NCI-H146 (cell line): ENCODE data around the gene U2AF2.

ENCODE experiments used
- DNase-seq: peaks from one replicate; lab custom pipeline; 2025; lab: John Stamatoyannopoulos, UW

Gene U2AF2

DNA sequence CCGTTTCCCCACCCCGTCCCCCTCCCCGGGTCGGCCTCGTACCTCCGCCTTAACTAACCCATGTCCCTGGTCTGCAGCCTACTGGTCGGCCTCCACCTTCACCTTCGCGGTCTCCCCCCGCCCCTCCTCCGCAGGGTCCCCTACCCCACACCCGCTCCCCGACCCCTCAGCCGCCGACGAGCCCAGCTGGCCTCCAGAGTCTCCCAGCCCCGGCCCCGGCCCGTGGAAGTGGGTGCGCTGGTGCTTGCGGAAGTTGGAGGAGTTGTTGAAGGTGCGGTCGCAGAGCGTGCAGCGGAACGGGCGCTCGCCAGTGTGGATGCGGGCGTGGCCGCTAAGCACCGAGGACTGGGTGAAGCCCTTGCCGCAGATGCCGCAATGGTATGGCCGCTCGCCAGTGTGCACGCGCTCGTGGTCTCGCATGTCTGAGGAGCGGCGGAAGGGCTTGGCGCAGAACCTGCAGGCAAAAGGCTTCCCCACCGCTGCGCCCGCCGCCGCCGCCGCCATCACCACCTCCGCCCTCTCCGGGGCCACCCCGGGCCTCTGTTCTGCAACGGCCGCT lies 33.1 kb upstream of the U2AF2 start:
- DNase-seq: no peak

DNA sequence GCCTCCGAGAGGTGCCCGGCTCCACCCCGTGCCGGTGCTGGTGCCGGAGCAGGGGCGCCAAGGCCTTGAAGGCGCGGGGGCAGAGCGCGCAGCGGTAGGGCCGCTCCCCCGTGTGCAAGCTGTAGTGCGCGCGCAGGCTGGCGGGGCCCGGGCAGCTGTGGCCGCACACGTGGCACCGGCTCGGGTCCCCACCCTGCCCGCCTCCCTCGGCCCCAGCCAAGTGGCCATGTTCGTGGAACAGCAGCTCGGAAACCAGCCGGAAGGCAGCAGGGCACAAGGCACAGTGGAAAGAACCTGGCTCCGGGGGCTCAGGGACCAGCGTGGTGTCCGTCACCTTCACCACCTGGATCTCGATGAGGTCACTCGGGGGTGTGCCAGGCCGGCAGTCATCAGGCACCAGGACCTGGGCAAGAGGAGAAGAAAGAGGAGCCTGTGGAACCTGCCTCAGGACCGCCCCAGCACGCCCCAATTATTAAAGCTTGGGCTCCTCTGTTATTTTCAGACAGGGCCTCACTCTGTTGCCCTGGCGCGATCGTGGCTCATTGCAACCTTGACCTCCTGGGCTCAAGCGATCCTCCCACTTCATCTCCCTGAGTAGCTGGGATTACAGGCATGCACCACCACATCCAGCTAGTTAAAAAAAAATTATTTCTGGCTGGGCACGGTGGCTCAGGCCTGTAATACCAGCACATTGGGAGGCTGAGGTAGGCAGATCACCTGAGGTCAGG lies 32.4 kb upstream of the U2AF2 start:
- no peak for DNase-seq

DNA sequence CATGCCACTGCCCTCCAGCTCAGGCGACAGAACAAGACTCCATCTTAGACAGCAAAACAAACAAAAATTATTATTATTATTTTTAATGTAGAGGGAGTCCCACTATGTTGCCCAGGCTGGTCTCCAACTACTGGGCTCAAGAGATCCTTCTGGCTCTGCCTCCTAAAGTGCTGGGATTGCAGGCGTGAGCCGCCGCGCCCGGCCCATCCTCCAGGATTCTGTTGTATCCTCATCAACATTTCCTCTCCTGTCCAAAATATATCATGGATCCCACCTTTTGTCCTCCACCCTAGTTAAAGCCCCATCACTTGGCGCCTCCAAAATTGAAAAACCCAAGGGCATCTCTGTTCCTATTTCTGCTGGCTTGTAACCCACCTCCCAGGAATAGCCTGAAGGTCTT lies 31.7 kb upstream of the U2AF2 start:
- DNase-seq: no peak

DNA sequence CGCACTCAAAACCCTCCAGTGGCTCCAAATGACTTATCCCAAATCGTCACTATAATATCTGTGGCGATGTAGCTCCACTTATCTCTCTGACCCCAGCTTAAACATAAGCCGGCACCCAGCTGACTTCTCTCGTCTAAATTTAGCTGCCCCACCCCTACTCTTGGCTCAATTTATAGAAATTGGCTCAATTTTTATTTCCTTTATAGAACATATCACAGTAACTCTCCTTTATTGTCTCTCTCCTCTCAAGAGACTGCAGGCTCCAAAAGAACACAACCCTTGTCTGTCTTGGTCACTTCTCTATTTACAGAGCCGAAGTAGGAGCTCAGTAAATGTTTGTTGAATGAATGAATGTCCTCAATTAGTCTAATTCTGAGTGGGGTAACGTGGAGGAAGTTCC lies 31.3 kb upstream of the U2AF2 start:
- no peak for DNase-seq

DNA sequence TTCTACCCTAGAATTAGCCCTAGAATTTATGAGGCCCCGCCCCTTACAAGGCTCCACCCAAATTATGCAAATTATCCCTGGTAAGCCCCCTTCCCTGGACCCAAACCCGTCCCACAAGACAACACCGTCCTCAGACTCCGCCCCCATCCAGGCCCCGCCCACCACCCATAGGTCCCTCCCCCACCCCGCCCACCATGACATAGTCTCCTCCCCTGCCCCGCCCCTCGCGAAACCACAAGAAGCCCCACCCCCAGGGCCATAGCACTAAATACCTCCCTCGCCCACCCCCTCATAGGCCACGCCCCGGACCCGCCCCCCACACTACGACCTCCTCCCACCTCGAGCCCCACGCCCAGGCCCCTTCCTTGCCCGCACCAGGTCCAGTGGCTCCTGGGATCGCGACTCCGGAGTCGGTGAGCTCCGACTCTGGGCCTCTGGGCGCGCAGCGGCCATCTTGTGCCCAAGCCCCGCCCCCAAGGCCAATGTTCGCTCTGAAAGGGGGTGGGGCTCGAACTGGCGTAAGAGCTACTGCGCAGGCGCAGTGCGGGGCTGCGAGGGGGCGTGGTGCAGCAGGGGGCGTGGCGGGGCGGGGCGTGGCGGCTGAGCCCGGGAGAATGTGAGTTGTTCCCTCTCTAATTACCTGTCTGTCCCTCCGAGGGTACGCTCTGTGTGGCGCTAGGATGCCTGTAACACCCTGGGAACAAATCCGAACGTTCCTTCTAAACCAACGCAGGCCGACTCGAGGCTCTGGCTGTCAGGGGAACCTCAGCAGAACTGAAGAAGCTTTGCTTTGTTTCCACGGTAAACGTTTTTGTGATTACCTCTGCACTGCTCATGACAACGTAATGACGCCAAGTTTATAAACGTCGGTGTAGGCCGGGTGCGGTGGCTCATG lies 30.5 kb upstream of the U2AF2 start, which contains the start of gene ZNF784:
TSS of gene ZNF784 (minus strand) at position 458 of the 895 bp plus-strand sequence. CDS start at position 453, 5 bp downstream.
- peak; percentile 97 for DNase-seq

DNA sequence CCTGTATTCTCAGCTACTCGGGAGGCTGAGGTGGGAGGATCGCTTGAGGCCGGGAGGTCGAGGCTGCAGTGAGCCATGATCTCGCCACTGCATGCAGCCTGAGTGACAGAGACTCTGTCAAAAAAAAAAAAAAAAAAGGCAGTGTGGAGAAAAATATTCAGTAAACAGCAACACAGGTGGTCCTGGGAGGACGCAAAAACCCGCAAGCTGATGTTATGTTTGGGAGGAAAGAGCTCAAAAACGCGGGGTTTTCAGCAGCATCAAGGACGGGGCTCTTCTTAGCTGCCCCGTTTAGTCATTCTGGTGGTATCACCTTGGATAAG lies 29.9 kb upstream of the U2AF2 start:
- DNase-seq: no peak

DNA sequence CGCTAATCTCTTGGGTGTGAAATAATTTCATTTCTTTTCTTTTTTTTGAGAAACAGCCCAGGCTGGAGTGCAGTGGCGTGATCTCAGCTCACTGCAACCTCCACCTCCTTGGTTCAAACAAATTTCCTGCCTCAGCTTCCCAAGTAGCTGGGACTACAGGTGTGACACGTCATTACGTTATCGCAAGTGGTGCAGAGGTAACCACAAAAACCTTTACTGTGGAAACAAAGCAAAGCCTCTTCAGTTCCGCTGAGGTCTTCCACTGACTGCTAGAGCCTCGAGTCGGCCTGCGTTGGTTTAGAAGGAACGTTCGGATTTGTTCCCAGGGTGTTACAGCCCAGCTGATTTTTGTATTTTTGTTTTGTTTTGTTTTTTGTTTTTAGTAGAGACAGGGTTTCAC lies 28.5 kb upstream of the U2AF2 start:
- no peak for DNase-seq

DNA sequence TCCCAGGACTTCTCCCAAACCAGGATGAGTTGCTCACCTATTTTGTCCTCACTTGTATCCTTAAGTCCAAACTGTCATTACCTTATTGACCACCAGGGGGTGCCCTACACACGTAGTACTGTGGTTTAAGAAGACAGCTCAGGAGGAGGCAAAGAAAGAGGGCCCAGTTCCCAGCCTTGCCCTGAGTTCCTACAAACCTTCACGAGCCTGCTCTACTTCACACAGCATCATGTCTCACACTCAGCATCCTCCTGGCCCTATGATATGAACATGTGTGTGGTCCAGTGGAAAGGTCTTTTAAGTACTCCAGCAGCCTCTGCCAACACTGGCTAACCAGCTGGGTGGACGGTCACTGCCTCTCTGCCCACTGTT lies 22.4 kb upstream of the U2AF2 start:
- peak; percentile 93 for DNase-seq

DNA sequence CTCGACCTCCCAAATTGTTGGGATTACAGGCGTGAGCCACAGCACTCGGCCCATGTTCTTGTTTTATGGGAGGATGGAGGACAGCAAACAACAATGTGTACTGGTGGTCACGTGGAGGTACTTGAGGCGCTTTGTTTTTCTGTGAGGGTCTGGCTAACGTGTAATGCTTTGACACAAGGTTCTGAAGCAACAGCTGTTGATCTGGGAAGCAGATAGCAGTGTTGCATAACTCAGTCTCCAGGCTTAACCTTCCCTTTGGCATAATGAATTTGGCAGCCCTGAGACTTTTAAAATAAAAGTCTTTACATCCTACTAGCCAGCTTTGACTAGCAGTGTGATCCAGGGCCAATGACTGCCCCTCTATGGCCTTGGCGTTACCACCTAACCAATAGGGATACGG lies 21.0 kb upstream of the U2AF2 start:
- DNase-seq: no peak

DNA sequence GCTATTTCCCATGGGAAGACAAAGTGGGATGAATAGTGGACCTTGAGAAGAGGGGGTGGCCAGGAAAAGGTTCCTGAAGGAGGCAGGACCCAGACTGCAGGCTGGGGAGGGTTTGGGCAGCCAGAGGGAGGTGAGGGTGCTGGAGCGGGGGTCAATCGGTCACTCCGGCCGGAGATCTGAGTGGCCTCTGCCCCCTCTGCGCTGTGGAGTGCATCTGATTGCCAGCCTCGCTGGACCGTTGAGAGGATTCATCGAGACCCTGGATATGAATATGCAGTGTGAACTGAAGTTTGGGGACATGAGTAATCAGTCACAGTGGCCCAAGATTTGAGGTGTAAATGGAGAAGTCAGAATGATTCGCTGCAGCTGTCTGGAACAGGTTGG lies 19.5 kb upstream of the U2AF2 start:
- DNase-seq: no peak

DNA sequence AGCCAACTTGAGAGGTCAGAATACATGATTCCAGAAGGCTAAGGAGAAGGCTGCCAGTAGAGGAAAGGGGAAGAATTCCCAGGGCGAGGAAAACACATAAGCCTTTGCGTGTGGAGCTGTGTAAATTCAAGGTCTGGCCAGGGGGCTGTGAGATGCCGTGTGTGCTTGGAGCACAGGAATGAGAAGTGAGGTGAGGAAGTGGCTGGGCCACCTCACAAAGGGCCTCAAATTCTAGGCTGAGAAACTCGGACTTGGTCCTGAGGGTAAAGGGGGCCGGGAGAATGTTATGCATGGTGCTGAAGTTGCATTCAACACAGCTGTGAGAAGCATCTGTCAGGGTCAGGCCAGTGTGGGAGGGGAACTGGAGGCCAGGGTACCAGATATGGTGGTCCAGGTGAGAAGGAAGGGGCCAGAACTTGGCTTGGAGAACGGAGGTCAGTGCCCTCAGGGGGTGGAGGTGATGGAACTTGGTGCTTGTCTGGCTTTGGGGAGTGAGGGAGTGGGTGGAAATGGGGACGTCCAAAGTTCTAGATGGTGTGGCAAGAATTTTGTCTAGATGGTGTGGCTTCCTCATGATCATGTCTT lies 18.9 kb upstream of the U2AF2 start:
- no peak for DNase-seq

DNA sequence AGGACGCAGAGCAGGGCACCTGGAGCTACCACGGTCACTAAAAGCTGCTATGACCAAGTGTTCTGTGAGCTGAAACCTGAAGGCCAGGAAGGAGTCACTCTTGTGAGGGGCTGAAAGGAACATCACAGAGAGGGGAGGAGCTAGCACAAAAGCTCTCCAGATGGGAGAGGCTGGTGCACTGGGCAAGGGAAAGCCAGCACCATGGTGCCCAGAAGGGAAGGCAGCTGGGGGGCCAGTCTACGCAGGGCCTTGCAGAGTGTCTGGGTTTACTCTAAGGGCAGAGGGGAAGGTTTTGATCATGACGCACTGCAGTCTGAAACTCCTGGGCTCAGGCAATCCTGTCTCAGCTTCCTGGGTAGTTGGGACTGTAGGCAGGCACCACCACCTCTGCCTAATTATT lies 18.1 kb upstream of the U2AF2 start:
- DNase-seq: no peak

DNA sequence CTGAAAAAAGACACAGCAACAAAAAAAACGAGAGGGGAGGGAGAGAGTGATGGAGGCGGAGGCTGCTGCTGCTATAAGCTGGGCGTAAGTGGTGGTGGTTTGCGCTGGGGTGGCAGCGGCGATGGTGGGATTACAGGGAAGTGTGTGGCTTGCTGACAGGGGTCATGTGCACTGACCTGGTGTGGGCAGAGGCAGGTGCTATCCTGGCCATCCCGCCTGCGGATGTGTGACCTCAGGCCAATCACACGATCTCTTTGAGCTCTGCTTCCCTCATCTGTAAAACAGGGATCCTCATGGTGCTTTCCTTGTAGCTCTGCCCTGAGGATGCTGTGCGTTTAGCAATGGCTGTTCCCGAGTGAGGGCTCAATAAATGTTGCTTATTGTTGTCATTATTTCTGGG lies 17.3 kb upstream of the U2AF2 start:
- no peak for DNase-seq

DNA sequence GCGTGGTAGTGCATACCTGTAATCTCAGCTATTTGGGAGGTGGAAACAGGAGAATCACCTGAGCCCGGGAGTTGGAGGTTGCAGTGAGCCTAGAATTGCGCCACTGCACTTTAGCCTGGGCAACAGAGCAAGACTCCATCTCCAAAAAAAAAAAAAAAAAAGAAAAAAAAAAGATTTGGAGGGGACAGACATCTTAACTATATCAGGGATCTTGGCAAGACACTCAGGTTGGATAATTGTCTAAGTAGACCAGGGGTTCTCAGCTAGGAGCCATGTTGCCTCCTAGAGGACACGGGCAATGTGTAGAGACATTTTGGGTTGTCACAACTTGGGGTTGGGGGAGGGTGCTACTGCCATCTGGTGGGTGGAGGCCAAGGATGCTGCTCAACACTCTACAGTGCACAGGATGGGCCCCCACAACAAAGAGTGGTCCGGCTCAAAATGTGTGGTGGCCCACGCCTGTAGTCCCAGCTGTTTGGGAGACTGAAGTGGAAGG lies 15.9 kb upstream of the U2AF2 start:
- peak; percentile 33 for DNase-seq

DNA sequence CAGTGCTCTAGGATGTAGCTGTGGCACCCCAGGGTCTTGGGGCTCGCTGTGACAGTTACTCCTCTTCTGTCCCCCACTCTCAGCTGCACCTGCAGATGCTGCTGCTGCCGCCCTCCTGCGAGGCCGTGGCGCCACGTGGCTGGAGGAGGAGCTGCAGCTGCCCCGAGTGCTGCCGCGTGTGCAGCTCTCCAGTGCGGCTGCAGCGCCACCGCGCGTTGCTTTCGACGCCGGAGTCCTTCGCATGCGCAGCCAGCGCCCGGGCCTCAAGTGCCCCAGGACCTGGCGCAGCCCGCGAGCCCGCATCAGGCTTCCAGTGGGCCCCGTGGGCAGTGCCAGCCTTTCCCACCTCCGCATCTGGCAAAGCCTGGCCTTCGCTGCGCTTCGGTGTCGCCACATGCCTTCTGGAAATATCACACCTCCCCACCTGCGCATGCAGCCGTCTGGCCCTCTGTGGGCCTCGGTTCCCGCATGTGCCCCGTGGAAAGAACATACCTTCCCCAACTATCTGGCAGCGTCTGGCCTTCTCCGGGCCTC lies 14.7 kb upstream of the U2AF2 start:
- peak; percentile 72 for DNase-seq

DNA sequence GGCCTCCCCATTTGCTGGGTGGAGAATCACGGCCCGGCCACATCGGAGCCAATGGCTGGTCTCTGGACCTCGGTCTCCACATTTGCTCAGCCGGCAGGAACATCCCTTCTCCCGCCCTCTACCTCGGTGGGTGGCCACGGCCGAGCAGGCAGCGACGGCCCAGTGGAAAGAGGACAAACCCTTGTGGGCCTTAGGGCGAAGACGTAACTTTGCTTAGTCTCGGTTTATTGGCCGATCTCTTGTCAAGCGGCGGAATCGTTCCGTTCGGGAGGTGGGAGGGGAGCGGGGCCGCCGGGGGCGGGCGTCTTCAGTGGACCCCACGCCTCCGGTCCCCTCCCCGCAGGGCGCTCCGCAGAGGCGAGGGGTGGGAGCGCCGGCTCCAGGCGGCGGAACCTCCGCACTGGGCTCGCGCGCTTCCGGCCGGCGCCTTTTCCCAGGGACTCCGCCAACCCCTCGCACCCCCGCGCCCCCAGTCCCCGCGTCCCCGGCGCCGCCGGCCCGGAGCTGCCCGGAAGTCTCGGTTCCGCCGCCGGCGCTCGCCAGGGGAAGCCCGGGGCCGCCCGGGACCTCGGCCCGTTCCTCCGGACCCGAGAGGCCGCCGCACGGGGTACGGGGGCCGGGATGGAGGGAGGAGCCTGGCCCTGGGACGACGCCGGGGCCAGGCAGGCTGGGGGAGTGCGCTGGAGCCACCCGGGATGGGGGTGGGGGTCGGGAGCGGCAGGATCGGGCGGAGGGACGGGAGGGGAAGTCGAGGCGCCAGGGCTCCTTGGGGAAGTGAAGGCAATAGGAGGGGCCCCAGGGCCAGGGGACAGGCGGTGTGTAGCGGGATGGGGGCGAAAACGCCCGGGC lies 14.0 kb upstream of the U2AF2 start, which contains the start of gene ZNF580:
TSS of gene ZNF580 (plus strand) at position 426 of the 849 bp plus-strand sequence. CDS start 1,507 bp downstream, outside the sequence.
- peak; percentile 93 for DNase-seq

DNA sequence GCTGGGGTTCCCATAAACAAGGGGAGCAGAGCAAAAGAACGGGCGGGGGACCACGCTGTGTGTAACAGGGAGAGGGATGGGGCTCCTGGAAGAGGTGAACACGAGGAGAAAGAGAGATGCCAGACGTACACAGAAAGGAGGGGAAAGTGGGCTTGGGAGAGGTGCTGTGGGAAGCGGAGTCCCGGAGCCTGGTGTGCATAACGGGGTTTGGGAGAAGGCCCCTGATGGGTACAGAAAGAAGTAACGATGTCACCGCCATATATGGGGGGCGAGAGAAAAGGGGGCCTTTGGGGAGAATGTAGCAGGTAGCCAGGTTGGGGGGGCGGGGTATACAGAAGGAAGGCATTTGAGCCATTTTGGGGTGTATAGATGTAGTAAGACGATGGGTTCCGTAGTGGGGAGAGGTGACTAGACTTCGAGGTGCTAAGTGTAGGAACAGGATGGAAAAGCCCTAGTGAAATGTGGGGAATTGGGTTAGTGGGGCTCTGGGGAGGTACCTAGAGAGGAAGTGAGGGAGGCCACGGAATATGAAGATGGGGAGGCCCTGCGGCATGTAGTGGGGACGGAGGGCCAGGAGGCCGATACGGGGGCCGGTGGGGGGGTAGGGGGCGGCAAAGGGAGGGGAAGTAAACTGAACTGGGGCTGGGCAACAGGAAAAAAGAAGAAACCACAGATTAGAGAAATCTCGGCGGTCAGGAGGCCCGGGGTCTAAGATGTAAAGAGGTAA lies 13.2 kb upstream of the U2AF2 start:
- peak; percentile 76 for DNase-seq

DNA sequence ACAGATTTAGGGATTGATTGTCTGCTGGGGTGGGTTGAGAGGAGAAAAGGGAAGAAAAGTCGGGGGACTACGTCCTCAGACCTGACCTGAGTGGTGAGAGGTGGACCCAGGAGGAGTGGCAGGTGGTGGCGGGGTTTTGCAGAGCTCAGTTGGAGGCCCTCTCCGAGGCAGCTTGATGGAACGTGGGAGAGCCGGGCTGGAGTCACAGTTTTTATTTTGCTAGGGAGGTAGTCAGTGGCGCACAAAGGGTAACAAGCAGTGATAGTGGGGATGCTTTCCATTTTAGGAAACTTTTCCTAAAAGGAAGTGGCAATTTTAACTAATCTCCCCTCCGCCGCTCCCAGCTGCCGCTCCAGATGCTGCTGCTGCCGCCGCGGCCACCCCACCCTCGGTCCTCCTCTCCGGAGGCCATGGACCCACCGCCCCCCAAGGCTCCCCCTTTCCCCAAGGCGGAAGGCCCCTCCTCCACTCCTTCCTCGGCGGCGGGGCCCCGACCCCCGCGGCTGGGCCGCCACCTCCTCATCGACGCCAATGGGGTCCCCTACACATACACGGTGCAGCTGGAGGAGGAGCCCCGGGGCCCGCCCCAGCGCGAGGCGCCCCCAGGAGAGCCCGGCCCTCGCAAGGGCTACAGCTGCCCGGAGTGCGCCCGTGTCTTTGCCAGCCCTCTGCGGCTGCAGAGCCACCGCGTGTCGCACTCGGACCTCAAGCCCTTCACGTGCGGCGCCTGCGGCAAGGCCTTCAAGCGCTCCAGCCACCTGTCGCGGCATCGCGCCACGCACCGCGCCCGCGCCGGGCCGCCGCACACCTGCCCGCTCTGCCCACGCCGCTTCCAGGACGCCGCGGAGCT lies 12.5 kb upstream of the U2AF2 start:
- peak; percentile 62 for DNase-seq

DNA sequence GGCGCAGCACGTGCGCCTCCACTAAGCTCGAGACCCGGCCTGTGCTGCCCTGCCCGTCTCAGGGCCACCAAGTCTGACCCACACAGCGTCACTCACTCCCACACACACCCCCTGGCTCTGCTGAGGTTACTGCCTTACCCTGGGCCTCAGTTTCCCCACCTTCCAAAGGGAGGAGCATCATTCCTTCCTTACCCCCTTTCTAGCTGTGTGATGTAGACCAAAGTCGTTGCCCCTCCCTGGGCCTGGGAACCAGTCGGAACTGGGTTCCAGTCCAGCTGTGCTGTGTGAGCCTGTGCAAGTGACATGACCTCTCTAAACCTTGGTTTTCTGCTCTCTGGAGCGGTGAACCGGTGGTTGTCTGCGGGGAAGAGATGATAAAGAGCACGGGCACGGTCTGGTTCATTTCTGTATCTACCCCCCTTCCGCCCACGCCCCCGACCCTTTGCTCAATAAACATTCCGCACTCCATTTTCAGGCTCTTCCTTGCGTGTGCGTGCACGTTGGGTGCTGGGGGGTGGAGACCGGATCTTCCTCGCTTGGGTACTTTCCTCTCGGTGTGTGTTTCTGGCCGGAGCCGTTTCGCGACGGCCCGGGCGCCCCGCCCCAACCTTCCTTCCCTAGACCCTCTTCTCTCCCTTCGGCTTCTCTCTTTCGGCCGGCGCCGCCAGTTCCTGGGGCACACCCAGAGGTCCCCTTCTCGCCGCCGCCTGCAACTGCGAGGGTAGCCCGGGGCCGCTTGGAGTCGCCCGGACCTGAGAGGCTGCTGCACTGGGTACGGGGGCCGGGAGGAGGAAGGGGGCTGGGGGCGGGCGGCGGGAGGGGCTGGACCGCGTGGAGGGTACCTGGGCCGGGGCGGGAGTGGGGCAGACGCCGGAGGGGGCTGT lies 11.6 kb upstream of the U2AF2 start, which contains the start of gene ZNF581:
TSS of gene ZNF581 (plus strand) at position 647 of the 884 bp plus-strand sequence. CDS start 923 bp downstream, outside the sequence.
- peak; percentile 76 for DNase-seq
